Activated B cell treated with CpG ODN at 0.5 μM for 24 hours (primary cell): Measurements from ENCODE around the gene SHROOM2. TPM values are rescaled to one million over a fixed set of nuclear protein-coding genes. Genes with fewer than 3 reads are reported as not detected.

ENCODE experiments used
- ATAC-seq: fragments of 200-7000 bp; cut with Tn5 transposase; one replicate; pipeline ENCODE4 v1.10.0; 2021; ENCODE audit warnings: low read depth, mild to moderate bottlenecking, moderate library complexity
- CTCF ChIA-PET: fragments of 350-600 bp; sonication (Branson Sonifier 250); formaldehyde crosslinking; loops from one replicate; lab custom pipeline; 2021; ENCODE audit warnings: antibody characterized with exemption; lab: Charles Lee
- POLR2A ChIA-PET: fragments of 350-600 bp; sonication (Branson Sonifier 250); formaldehyde crosslinking; loops from one replicate; lab custom pipeline; 2021; ENCODE audit warnings: antibody characterized with exemption; lab: Charles Lee
- DNase-seq: peaks from one replicate; pipeline ENCODE4 v3.0.0; 2022
- H3K27ac Mint-ChIP-seq: one replicate; pipeline ENCODE4 v1.8.0; 2020; ENCODE audit warnings: mixed read lengths
- H3K27me3 Mint-ChIP-seq: one replicate; pipeline ENCODE4 v1.8.0; 2021; ENCODE audit warnings: mixed read lengths
- H3K36me3 Mint-ChIP-seq: one replicate; pipeline ENCODE4 v1.8.0; 2021; ENCODE audit warnings: low read depth, mixed read lengths
- H3K4me1 Mint-ChIP-seq: one replicate; pipeline ENCODE4 v1.8.0; 2021; ENCODE audit warnings: mixed read lengths
- H3K4me3 Mint-ChIP-seq: one replicate; pipeline ENCODE4 v1.8.0; 2020; ENCODE audit warnings: mild to moderate bottlenecking, mixed read lengths
- H3K9me3 Mint-ChIP-seq: one replicate; pipeline ENCODE4 v1.8.0; 2020; ENCODE audit warnings: mixed read lengths
- intact Hi-C: fragments of 100-400 bp; cut with micrococcal nuclease; formaldehyde crosslinking; loops from one replicate; pipeline ENCODE4 v1.15.1; 2024
- total RNA-seq: library from RNA; stranded (reverse); gene quantifications from 2 replicates; pipeline ENCODE4 v1.2.3, GENCODE V29; 2022
- TF ChIP-seq, protein P1 (sequence below): fragments of 200-600 bp; IDR thresholded peaks from one replicate; pipeline ENCODE4 v1.8.0; 2022; ENCODE audit warnings: antibody characterized with exemption, mild to moderate bottlenecking

Gene SHROOM2
- total RNA-seq, 1 donor from 2014 or later: not detected

DNA sequence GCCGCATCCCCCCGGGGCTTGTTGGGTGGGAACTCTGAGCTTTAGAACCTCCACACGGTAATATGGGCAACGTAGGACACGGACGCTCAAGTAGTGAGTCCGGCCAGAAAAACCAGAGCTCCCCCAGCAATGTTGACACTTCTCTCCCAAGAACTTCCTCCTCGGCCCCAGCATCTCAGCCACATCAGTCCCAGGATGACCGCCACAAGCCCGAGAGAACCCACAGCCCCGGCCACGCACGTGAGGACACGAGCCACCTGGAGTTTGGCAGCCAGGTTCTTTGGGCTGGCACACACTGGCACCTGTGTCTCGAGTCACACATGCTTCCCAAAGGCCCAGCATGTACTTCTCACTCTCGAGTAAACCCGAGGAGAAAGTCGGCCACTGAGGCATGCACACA is 197.2 kb downstream of the SHROOM2 start:
- ChIA-PET CTCF (interaction anchor here (1.3 kb wide), 1 partner anchor 135 kb away, joined by 4 read pairs; no protein-coding TSS in a partner anchor), POLR2A (interaction anchor here (0.9 kb wide), 1 partner anchor 41 kb away, joined by 6 read pairs; no protein-coding TSS in a partner anchor)
- Mint-ChIP-seq H3K36me3 (no peaks in the 10 kb centered on the region), H3K27me3 (no peaks in the 10 kb centered on the region), H3K9me3 (no peaks in the 10 kb centered on the region), H3K4me1 (peaks cover 44% of the 10 kb centered on the region), H3K27ac (no peak overlapping the region), H3K4me3 (no peak overlapping the region)
- intact Hi-C loops: loop anchor here (10.0 kb wide), 3 partner anchors 631 to 1239 kb away; partner anchors contain the start of gene HCCS
- TF ChIP-seq, protein P1, sequence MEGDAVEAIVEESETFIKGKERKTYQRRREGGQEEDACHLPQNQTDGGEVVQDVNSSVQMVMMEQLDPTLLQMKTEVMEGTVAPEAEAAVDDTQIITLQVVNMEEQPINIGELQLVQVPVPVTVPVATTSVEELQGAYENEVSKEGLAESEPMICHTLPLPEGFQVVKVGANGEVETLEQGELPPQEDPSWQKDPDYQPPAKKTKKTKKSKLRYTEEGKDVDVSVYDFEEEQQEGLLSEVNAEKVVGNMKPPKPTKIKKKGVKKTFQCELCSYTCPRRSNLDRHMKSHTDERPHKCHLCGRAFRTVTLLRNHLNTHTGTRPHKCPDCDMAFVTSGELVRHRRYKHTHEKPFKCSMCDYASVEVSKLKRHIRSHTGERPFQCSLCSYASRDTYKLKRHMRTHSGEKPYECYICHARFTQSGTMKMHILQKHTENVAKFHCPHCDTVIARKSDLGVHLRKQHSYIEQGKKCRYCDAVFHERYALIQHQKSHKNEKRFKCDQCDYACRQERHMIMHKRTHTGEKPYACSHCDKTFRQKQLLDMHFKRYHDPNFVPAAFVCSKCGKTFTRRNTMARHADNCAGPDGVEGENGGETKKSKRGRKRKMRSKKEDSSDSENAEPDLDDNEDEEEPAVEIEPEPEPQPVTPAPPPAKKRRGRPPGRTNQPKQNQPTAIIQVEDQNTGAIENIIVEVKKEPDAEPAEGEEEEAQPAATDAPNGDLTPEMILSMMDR: no peak
- no peak for ATAC-seq
- DNase-seq: no peak

DNA sequence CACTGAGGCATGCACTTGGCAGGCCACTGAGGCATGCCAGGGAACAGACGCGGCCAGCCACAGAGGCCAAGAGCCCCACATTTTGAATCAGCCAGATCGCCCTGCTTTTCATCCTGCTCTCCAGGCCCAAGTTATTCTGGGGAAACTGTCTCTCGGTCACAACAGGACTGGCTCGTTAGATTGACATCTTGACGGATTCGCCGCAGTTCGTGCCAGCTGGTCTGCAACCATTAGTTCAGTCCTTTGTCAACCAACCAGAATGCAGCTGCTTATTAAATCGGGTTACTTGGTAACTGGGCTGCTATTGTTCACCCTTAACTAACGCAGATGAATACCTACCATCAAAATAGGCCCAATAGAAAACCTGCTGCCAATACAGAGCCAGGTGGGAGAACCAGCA is 197.6 kb downstream of the SHROOM2 start:
- no peak overlapping the region for H3K4me3 Mint-ChIP-seq
- DNase-seq (no peak), ATAC-seq (no peak)
- H3K27ac Mint-ChIP-seq: no peak overlapping the region
- intact Hi-C loops: loop anchor here (10.0 kb wide), 3 partner anchors 631 to 1239 kb away; partner anchors contain the start of gene HCCS
- no peaks in the 10 kb centered on the region for H3K36me3 Mint-ChIP-seq
- TF ChIP-seq, protein P1: no peak
- H3K9me3 Mint-ChIP-seq: no peaks in the 10 kb centered on the region
- ChIA-PET POLR2A (no interaction called here), CTCF (no interaction called here)
- H3K4me1 Mint-ChIP-seq: peaks cover 42% of the 10 kb centered on the region
- no peaks in the 10 kb centered on the region for H3K27me3 Mint-ChIP-seq

DNA sequence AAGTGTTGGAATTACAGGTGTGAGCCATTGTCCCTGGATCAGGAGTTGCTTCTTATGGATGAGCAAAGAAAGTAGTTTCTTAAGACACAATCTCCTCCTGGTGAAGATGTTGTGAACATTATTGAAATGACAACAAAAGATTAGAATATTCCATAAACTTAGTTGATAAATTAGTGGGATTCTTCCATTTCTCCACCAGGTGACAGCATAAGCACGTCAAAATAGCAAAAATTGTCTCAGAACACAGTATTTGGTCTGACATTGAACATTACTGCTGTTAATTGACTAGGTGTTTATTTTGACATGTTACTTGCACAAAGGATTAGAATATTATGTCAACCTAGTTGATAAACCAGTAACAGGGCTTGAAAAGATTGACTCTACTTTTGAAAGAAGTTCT is 202.5 kb downstream of the SHROOM2 start:
- POLR2A ChIA-PET: no interaction called here
- no peaks in the 10 kb centered on the region for H3K36me3 Mint-ChIP-seq
- intact Hi-C loops: loop anchor here (5.0 to 10.0 kb wide), 4 partner anchors 626 to 1244 kb away; partner anchors contain the start of gene HCCS
- H3K4me3 Mint-ChIP-seq: no peak overlapping the region
- no peaks in the 10 kb centered on the region for H3K27me3 Mint-ChIP-seq
- TF ChIP-seq, protein P1: no peak
- DNase-seq: no peak
- no peak for ATAC-seq
- no peaks in the 10 kb centered on the region for H3K9me3 Mint-ChIP-seq
- peaks cover 17% of the 10 kb centered on the region for H3K4me1 Mint-ChIP-seq
- no peak overlapping the region for H3K27ac Mint-ChIP-seq
- CTCF ChIA-PET: interaction anchor here (0.9 to 1.1 kb wide), 3 partner anchors 130 to 133 kb away, joined by 3 to 8 read pairs (median 4); no protein-coding TSS in a partner anchor

DNA sequence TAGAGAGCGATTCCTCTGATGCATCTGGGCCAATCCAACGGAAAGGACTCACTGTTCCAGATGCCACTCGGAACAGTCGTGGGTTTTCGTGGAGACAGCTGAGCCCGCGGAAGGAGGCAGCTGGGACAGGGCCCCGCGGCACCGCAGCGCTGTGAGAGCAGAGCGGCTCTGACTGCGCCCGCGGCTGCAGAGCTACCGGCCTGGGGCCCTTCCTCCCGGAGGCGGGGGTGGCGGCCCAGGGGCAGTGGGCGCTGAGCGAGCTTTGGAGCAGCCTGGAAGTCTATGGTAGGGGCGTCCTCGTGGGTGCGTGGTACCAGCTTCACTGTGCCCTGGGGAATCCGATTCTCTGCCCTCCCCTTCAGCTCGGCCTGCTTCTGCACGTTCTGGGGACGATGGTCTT is 205.8 kb downstream of the SHROOM2 start:
- CTCF ChIA-PET: interaction anchor here (2.5 kb wide), 1 partner anchor 128 kb away, joined by 18 read pairs; no protein-coding TSS in a partner anchor
- Mint-ChIP-seq H3K4me1 (peaks cover 4% of the 10 kb centered on the region), H3K4me3 (no peak overlapping the region), H3K27ac (no peak overlapping the region), H3K27me3 (no peaks in the 10 kb centered on the region), H3K36me3 (no peaks in the 10 kb centered on the region), H3K9me3 (no peaks in the 10 kb centered on the region)
- TF ChIP-seq, protein P1: no peak
- intact Hi-C loops: no loop called here
- no peak for DNase-seq
- ATAC-seq: no peak
- POLR2A ChIA-PET: interaction anchor here (1.4 kb wide), 1 partner anchor 128 kb away, joined by 3 read pairs; no protein-coding TSS in a partner anchor

DNA sequence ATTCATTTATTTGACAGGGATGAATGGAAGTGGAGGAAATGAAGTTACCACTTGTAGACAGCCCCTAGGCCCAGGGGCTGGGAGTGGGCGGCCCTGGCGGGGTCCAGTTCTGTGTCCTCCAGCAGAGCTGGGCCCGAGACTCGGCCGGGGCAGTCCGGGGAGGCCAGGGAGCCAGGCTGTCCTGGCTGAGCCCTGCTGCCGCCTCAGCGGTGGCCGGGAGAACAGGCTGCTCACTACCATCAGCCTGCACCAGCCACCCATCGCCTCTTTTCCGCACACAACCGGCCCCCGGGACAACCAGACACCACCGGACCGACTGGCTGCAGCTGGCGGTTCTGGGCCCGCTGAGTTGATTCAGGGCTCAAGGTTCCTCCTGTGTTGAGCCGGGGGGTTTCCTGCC is 206.5 kb downstream of the SHROOM2 start:
- DNase-seq (no peak), ATAC-seq (no peak)
- H3K9me3 Mint-ChIP-seq: no peaks in the 10 kb centered on the region
- CTCF ChIA-PET: interaction anchor here (2.5 kb wide), 1 partner anchor 127 kb away, joined by 18 read pairs; no protein-coding TSS in a partner anchor
- POLR2A ChIA-PET: interaction anchor here (1.4 kb wide), 1 partner anchor 127 kb away, joined by 3 read pairs; no protein-coding TSS in a partner anchor
- no peaks in the 10 kb centered on the region for H3K36me3 Mint-ChIP-seq
- H3K4me3 Mint-ChIP-seq: no peak overlapping the region
- TF ChIP-seq, protein P1: no peak
- no peak overlapping the region for H3K27ac Mint-ChIP-seq
- H3K4me1 Mint-ChIP-seq: peaks cover 9% of the 10 kb centered on the region
- intact Hi-C loops: no loop called here
- H3K27me3 Mint-ChIP-seq: no peaks in the 10 kb centered on the region
